ENCODE measurements around the gene HSD3B2. TPM values are rescaled to one million over a fixed set of nuclear protein-coding genes. Genes with fewer than 3 reads are reported as not detected.

HSD3B2 gene
- total RNA-seq, 1 experiment from 2014 or later: not detected

GRCh38 chr1:119388450-119388849 lies 26.5 kb upstream of the HSD3B2 start:
- Histone ChIP-seq H3K18ac (ENCODE audit: insufficient read length, low read depth, low read length) (no peak overlapping the region), H2BK15ac (ENCODE audit: low read depth, low read length) (no peak overlapping the region), H3K14ac (ENCODE audit: insufficient read depth, low read length) (no peak overlapping the region), H3K4me1 (ENCODE audit: insufficient read depth, low read length) (peaks cover 7% of the 10 kb centered on the region; the same call in 1 of the 2 replicates), H3K27ac (ENCODE audit: insufficient read length, low read depth, low read length) (no peak overlapping the region), H3K79me1 (ENCODE audit: insufficient read depth, low read depth, low read length, poor library complexity, severe bottlenecking) (no peaks in the 10 kb centered on the region), H2BK120ac (ENCODE audit: low read depth, low read length, poor library complexity, severe bottlenecking) (no peak overlapping the region), H3K4me2 (ENCODE audit: insufficient read depth, insufficient read length, low read length) (no peak overlapping the region), H4K20me1 (ENCODE audit: control insufficient read depth, insufficient read depth, insufficient read length) (no peaks in the 10 kb centered on the region), H3K27me3 (ENCODE audit: insufficient read depth, low read length) (no peaks in the 10 kb centered on the region), H4K5ac (ENCODE audit: insufficient read length, low read depth, low read length) (no peak overlapping the region), H2AFZ (ENCODE audit: low read length) (no peak overlapping the region), H3T11ph (ENCODE audit: low read length) (no peak overlapping the region), H2BK5ac (ENCODE audit: insufficient read length, low read length) (no peak overlapping the region), H4K8ac (replicated peaks; ENCODE audit: insufficient read length, low read depth, low read length) (no peak overlapping the region), H2AK5ac (ENCODE audit: insufficient read length, low read length) (no peak overlapping the region), H3K23ac (ENCODE audit: insufficient read length, low read depth, low read length) (no peak overlapping the region), H3K79me2 (ENCODE audit: insufficient read depth, low read length) (no peaks in the 10 kb centered on the region), H3K23me2 (ENCODE audit: insufficient read length, low read depth, low read length, poor library complexity, severe bottlenecking) (no peaks in the 10 kb centered on the region), H3K56ac (ENCODE audit: insufficient read length, low read depth, low read length) (no peak overlapping the region), H3K4ac (ENCODE audit: low read depth, low read length) (no peak overlapping the region), H4K91ac (ENCODE audit: insufficient read length, low read depth, low read length) (no peak overlapping the region), H3K9ac (ENCODE audit: extremely low read depth, insufficient read length, low read length) (no peak overlapping the region), H2BK12ac (ENCODE audit: insufficient read length, low read depth, low read length) (no peak overlapping the region), H2BK20ac (ENCODE audit: low read depth, low read length, poor library complexity, severe bottlenecking) (no peak overlapping the region), H3K9me3 (ENCODE audit: control insufficient read depth, low read depth, low read length) (no peaks in the 10 kb centered on the region)
- peaks cover 14% of the 10 kb centered on the region in 2 experiments for H3K4me1 Mint-ChIP-seq
- no peaks in the 10 kb centered on the region; a peak in 1 of 5 replicates for H3K9me3 Mint-ChIP-seq
- no peaks in the 10 kb centered on the region for H3K36me3 Mint-ChIP-seq (ENCODE audit: insufficient read depth in 1 of 3, low read depth in 3 of 3)
- no peak overlapping the region for H3K27ac Mint-ChIP-seq
- no peak overlapping the region for H3K4me3 Mint-ChIP-seq
- TF ChIP-seq, protein P1, sequence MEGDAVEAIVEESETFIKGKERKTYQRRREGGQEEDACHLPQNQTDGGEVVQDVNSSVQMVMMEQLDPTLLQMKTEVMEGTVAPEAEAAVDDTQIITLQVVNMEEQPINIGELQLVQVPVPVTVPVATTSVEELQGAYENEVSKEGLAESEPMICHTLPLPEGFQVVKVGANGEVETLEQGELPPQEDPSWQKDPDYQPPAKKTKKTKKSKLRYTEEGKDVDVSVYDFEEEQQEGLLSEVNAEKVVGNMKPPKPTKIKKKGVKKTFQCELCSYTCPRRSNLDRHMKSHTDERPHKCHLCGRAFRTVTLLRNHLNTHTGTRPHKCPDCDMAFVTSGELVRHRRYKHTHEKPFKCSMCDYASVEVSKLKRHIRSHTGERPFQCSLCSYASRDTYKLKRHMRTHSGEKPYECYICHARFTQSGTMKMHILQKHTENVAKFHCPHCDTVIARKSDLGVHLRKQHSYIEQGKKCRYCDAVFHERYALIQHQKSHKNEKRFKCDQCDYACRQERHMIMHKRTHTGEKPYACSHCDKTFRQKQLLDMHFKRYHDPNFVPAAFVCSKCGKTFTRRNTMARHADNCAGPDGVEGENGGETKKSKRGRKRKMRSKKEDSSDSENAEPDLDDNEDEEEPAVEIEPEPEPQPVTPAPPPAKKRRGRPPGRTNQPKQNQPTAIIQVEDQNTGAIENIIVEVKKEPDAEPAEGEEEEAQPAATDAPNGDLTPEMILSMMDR (conservative IDR thresholded peaks at IDR 0.05): no peak
- DNase-seq: no peak
- WGBS (ENCODE audit: extremely low coverage, insufficient read length, low lambda C conversion rate): no CpG with 5 or more reads among the region's 1 CpG
- H3K27me3 Mint-ChIP-seq (ENCODE audit: low read depth): peaks cover 2% of the 10 kb centered on the region; the same call in 1 of the 2 replicates
